ENCODE results near the gene HPS1.

The HPS1 gene

GRCh38 chr10:98446661-98447221 lies at the start of gene HPS1:
Gene HPS1 (minus strand): TSS chr10:98446935. CDS start chr10:98443240, 3,695 bp downstream.
- DNase-seq (ENCODE audit: low read depth in 1 of 2, low spot score in 1 of 2), result peak; percentile 69 to 81

GRCh38 chr10:98492763-98493162 lies 46.0 kb upstream of the HPS1 start:
- no peak for DNase-seq (ENCODE audit: low read depth in 1 of 2, low spot score in 1 of 2)

- DNase-seq (ENCODE audit: low read depth in 1 of 2, low spot score in 1 of 2), result no peak
Measured at GRCh38 chr10:98489561-98490481, 43.1 kb upstream of the HPS1 start.

GRCh38 chr10:98488669-98489430 lies 42.1 kb upstream of the HPS1 start:
- DNase-seq (ENCODE audit: low read depth in 1 of 2, low spot score in 1 of 2), result no peak

DNA sequence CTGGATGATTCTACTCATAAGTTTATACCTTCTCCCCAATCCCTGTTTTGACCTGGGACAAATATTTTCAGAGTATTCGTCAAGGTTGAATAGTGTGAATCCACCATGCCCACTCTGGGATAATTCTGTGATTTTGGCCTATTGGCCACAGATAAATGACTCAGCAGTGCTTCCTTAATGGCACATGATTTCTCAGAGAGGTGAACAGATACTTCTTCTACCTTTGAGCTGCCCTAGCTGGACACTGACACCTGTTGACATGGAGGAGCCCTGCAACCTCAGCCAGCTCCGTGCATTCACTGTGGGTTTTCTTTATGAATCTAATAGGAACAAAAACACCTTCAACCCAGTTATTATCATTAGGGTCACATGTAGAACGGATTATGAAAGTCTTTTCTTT lies 40.9 kb upstream of the HPS1 start:
- no peak for DNase-seq (ENCODE audit: low read depth in 1 of 2, low spot score in 1 of 2)

GRCh38 chr10:98486421-98486820 lies 39.7 kb upstream of the HPS1 start:
- DNase-seq (ENCODE audit: low read depth in 1 of 2, low spot score in 1 of 2), result no peak

DNA sequence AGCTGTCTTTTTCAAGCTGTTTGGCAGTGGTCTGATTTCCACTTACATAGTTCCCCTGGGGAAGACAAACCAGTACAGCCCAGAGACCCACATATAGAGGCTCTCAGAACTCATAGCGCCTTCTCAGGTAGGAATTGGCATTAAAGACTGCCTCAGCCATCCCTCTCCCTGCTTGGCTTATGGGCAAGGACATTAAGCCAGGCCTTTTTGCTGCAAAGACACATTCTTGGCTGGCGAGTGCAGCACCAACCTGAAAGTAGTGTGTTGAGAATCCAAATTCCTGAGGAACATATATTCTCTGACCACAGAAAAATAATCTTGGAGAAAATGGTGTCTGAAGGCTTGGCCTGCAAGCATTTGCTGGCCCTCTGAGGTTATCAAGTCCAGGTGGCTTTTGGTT lies 39.2 kb upstream of the HPS1 start:
- DNase-seq (ENCODE audit: low read depth in 1 of 2, low spot score in 1 of 2), result no peak

DNA sequence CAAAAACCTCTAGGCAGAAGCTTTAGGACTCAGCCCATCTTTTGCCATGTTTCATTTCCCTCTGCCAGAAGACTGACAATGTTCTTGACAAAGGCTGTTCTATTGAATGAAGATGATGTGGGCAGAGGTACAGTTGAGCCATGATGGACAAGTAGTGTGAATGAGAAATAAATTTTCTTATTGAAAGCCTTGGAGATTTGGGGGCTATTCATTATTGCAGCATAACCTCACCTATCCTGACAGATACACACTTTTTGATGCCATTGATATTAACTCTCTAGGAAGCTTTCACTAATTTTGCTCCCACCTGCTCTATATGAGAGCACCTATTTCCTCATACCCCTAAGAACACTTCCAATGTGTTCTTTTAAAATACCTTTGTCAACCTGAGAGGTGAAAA lies 36.9 kb upstream of the HPS1 start:
- no peak for DNase-seq (ENCODE audit: low read depth in 1 of 2, low spot score in 1 of 2)

- DNase-seq (ENCODE audit: low read depth in 1 of 2, low spot score in 1 of 2), result no peak
Measured at GRCh38 chr10:98482096-98482495, 35.4 kb upstream of the HPS1 start.

DNA sequence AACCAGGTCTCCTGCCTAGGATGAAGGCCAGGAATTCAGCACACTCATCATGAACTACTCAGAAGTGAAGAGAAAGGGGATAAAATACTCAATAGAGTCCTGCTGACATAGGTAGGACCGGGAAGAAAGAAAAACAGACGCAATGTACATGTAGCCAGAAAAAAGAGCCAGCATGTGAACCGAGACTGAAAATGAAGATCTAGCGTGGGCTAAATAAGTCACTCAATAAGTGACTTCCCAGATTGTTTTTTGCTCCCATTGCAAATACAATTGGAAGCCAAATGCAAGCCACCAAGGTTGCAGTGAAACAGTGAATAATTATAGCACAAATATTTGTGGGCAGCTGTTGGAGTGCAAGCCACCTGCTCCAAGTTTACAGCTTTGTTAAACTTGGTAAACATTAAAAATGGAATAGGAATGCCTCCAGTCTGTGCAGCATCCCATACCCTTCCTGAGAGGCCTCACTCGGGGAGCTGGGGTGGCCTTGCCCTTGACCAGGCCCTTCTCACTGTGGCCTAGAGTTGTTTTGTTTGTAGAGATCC lies 34.7 kb upstream of the HPS1 start:
- no peak for DNase-seq (ENCODE audit: low read depth in 1 of 2, low spot score in 1 of 2)

DNA sequence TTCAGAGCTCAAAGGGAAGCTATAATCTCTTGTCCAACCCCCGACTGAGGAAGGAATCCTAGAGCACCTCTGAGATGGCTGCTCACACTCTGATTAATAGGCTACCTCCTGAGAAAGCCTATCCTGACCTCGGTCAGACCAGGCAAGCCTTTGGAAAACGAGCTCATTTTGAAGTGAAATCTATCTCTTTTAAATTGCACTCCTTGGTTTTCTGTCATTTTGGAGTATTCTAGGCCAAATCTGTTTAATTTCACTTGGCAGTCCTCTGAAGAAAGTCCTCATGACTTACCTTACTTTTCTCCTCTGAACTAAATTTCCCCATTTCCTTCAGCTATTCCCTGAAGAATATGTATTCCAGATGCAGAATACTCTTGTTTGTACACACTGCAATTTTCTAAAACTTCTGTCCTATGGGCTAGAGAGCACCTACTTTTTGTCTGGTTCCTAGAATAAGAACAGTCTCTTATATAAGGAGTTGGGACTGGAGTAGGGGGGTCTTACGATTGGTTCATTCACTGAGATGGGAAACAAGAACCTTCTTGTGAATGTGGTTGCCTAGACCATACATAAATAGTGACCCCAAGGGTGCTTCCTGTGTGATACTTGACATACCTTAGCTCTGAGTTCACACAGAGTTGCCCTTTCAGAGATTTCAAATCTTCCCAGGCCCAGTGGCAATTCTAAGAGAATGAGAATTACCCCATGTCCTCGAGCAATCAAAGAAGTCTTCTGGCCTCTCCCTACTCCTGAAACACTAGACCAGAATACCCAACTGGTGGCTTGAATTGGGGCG lies 31.9 kb upstream of the HPS1 start:
- DNase-seq (ENCODE audit: low read depth in 1 of 2, low spot score in 1 of 2), result no peak

GRCh38 chr10:98477861-98478260 lies 31.1 kb upstream of the HPS1 start:
- DNase-seq (ENCODE audit: low read depth in 1 of 2, low spot score in 1 of 2), result no peak

DNA sequence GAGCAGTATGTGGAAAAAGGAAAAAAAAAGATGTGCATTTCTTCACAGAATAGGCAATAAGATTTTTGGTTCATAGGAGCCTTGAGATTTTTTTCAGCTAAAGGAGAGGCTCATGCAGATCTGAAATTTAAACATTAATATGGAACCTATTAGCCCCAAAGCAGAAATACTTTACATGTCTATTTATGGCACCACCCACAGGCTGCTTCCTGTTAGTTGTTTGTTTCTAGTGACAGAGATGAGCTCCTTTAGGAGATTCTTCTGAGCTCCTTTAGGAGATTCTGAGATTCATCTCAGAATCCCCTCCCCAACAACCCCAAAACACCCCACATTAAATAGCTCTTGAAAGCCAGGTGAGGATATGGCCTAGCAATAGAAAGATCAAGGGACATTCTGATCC lies 27.9 kb upstream of the HPS1 start:
- no peak for DNase-seq (ENCODE audit: low read depth in 1 of 2, low spot score in 1 of 2)

DNA sequence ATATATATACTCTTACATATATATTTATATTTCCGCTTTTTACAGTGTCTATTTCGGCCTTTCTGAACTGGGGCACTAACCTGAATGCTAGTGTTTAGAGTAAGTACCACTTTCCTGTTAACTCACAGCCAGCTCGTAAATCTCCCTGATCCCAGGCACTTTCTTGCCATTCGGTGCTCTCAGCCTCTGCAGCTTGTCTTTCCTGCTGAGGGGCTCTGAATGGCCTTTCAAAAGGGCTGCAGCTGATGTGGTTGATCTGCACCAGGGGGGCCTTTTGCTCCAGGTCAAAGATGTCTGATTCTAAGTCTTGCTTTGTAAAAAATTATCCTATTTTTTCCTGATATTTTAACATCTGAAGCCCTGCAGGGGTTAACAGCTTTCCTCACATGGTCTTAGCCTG lies 25.5 kb upstream of the HPS1 start:
- no peak for DNase-seq (ENCODE audit: low read depth in 1 of 2, low spot score in 1 of 2)

GRCh38 chr10:98470850-98471249 lies 24.1 kb upstream of the HPS1 start:
- DNase-seq (ENCODE audit: low read depth in 1 of 2, low spot score in 1 of 2), result no peak

GRCh38 chr10:98469001-98469931 lies 22.5 kb upstream of the HPS1 start:
- DNase-seq (ENCODE audit: low read depth in 1 of 2, low spot score in 1 of 2), result no peak

DNA sequence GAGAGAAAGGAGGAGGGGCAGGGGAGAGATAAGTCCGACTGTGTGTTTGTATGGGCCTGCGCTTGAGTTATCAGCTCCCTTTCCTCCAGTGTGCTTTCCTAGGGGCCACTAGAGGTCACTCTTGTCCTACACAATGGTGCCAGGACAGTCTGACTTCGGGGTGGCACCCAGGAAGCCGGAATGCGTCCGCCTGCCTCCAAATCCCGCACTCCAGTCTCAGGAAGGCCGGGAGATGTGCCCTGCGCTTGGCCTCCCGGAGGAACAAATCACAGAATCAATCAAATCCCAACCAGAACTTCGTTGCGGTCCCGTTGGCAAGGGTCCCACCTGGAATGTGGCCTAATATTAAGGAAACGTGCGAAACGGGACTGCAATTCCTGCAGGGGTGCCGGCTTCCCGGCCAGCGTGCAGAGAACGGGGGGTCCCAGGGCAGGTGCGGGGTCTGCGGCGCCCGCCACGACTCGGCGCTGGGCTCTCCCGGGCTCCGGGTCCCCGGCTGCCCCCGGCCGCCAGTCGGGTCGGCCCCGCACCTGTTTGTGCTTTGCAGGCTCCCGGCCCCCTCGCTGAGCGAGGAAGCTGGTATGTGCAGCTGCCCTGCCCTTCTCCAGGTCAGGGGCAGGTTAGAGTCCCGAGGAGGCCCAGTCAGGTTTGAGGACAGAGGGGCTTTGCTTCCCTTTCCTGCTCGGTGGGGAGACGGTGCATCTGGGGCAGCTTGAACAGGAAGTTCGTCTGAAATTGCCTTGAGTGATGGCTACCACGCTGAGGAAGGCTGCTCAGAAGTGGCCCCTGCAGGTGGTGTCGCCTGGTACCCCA lies 21.0 kb upstream of the HPS1 start:
- DNase-seq (ENCODE audit: low read depth in 1 of 2, low spot score in 1 of 2), result peak; percentile 18 to 25

- no peak for DNase-seq (ENCODE audit: low read depth in 1 of 2, low spot score in 1 of 2)
Measured at GRCh38 chr10:98466861-98467505, 20.2 kb upstream of the HPS1 start.

All from stimulated activated CD4-positive, alpha-beta T cell treated with anti-CD3 and anti-CD28 coated beads, Interleukin-15, amount 100 ng/mL, for 1 hour (primary cell).